ENCODE data around the gene PTPRG.
A peak's percentile ranks its signal among the peaks of the same experiment; 100 is the strongest.

PTPRG gene

DNA sequence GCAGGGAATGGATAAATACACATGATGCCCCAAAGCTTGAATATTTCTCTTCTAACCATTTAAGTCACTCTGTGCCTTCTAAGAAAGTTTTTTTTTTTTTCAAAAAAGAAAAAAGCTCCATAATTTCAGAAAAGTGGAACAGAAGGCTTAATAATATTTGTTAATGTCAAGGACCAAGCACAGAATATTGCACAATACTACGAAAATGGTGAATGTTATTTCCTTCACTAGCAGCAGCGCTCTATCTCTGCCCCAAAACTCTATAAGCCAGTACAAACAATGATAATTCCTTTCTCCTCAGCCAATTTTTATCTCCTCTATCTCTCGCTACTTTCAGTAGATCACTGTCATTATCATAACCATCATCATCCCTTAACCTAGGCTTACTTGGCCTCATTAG, 739.2 kb downstream of the PTPRG start:
- Histone ChIP-seq H3K4me3 (ENCODE audit: low read length) (no peak overlapping the region), H4K20me1 (ENCODE audit: insufficient read depth, low read length) (no peaks in the 10 kb centered on the region), H3K27me3 (ENCODE audit: low read depth, low read length) (no peaks in the 10 kb centered on the region), H3K4me1 (ENCODE audit: low read length) (no peaks in the 10 kb centered on the region), H3K9ac (ENCODE audit: low read length) (no peak overlapping the region), H3K4me2 (ENCODE audit: low read length) (no peak overlapping the region), H3K36me3 (replicated peaks; ENCODE audit: low read depth, low read length) (no peaks in the 10 kb centered on the region), H2AFZ (ENCODE audit: low read depth, low read length) (no peak overlapping the region), H3K9me3 (ENCODE audit: insufficient read depth, low read length) (peaks cover 9% of the 10 kb centered on the region; the same call in 1 of the 2 replicates), H3K27ac (ENCODE audit: low read length) (no peak overlapping the region), H3K79me2 (ENCODE audit: low read length) (no peaks in the 10 kb centered on the region)
- TF ChIP-seq CTCF (IDR thresholded peaks at IDR 0.05; ENCODE audit: low read depth, low read length) = no peak
- no peak for TF ChIP-seq EZH2phosphoT487 (IDR thresholded peaks at IDR 0.05; ENCODE audit: low read depth)

- Histone ChIP-seq H2AFZ (ENCODE audit: low read depth, low read length) (no peak overlapping the region), H3K4me2 (ENCODE audit: low read length) (no peak overlapping the region), H3K27ac (ENCODE audit: low read length) (no peak overlapping the region), H3K9ac (ENCODE audit: low read length) (no peak overlapping the region), H3K79me2 (ENCODE audit: low read length) (no peaks in the 10 kb centered on the region), H4K20me1 (ENCODE audit: insufficient read depth, low read length) (no peaks in the 10 kb centered on the region), H3K4me1 (ENCODE audit: low read length) (peaks cover 5% of the 10 kb centered on the region; the same call in 1 of the 2 replicates), H3K4me3 (ENCODE audit: low read length) (no peak overlapping the region), H3K36me3 (replicated peaks; ENCODE audit: low read depth, low read length) (no peaks in the 10 kb centered on the region), H3K9me3 (ENCODE audit: insufficient read depth, low read length) (no peaks in the 10 kb centered on the region), H3K27me3 (ENCODE audit: low read depth, low read length) (peaks cover 12% of the 10 kb centered on the region; the same call in 1 of the 2 replicates)
- peak; percentile 46; the same call in 1 of the 2 replicates for TF ChIP-seq CTCF (IDR thresholded peaks at IDR 0.05; ENCODE audit: low read depth, low read length)
- no peak for TF ChIP-seq EZH2phosphoT487 (IDR thresholded peaks at IDR 0.05; ENCODE audit: low read depth)
These were observed 750.8 kb downstream of the PTPRG start for GRCh38 chr3:62312201-62312600.

GRCh38 chr3:62316525-62316924, 755.2 kb downstream of the PTPRG start:
- no peak overlapping the region for H3K9ac ChIP-seq (ENCODE audit: low read length)
- no peaks in the 10 kb centered on the region for H3K79me2 ChIP-seq (ENCODE audit: low read length)
- no peaks in the 10 kb centered on the region for H4K20me1 ChIP-seq (ENCODE audit: insufficient read depth, low read length)
- no peaks in the 10 kb centered on the region for H3K36me3 ChIP-seq (replicated peaks; ENCODE audit: low read depth, low read length)
- H3K4me1 ChIP-seq (ENCODE audit: low read length) = peaks cover 5% of the 10 kb centered on the region; the same call in 1 of the 2 replicates
- H3K27ac ChIP-seq (ENCODE audit: low read length) = no peak overlapping the region
- H3K27me3 ChIP-seq (ENCODE audit: low read depth, low read length) = peaks cover 17% of the 10 kb centered on the region; the same call in 1 of the 2 replicates
- no peak for TF ChIP-seq EZH2phosphoT487 (IDR thresholded peaks at IDR 0.05; ENCODE audit: low read depth)
- TF ChIP-seq CTCF (IDR thresholded peaks at IDR 0.05; ENCODE audit: low read depth, low read length) = no peak
- H2AFZ ChIP-seq (ENCODE audit: low read depth, low read length) = no peak overlapping the region
- H3K4me2 ChIP-seq (ENCODE audit: low read length) = no peak overlapping the region
- H3K9me3 ChIP-seq (ENCODE audit: insufficient read depth, low read length) = no peaks in the 10 kb centered on the region
- H3K4me3 ChIP-seq (ENCODE audit: low read length) = no peak overlapping the region

DNA sequence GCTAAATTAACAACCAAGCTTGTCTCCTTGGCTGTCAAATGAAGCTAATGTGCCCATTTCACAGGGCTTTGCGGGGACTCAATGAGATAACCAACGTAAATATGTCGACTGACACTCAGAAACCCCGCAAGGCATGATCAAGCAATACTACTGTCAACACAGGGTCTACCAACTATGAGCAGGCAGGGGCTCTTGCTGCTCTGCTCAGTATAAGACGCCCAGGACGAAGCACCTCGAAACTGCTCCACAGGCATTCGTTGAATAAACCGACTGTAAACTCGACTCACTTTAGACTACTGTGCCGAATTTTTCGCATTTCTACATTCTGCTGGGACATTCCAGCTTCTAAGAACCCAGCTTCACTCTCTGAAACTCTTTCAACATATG, 757.0 kb downstream of the PTPRG start:
- Histone ChIP-seq H3K9me3 (ENCODE audit: insufficient read depth, low read length) (no peaks in the 10 kb centered on the region), H3K4me3 (ENCODE audit: low read length) (no peak overlapping the region), H3K79me2 (ENCODE audit: low read length) (no peaks in the 10 kb centered on the region), H2AFZ (ENCODE audit: low read depth, low read length) (no peak overlapping the region), H3K4me1 (ENCODE audit: low read length) (peaks cover 5% of the 10 kb centered on the region; the same call in 1 of the 2 replicates), H3K9ac (ENCODE audit: low read length) (no peak overlapping the region), H3K36me3 (replicated peaks; ENCODE audit: low read depth, low read length) (no peaks in the 10 kb centered on the region), H3K4me2 (ENCODE audit: low read length) (no peak overlapping the region), H3K27me3 (ENCODE audit: low read depth, low read length) (peaks cover 23% of the 10 kb centered on the region), H3K27ac (ENCODE audit: low read length) (no peak overlapping the region), H4K20me1 (ENCODE audit: insufficient read depth, low read length) (no peaks in the 10 kb centered on the region)
- TF ChIP-seq EZH2phosphoT487 (IDR thresholded peaks at IDR 0.05; ENCODE audit: low read depth) (no peak), CTCF (IDR thresholded peaks at IDR 0.05; ENCODE audit: low read depth, low read length) (no peak)

All from OCI-LY3 (cell line).